Bronchial epithelial cell (primary cell): ENCODE measurements around the gene NUMA1. TPM values are rescaled to one million over a fixed set of nuclear protein-coding genes. Genes with fewer than 3 reads are reported as not detected.
A peak's percentile ranks its signal among the peaks of the same experiment; 100 is the strongest.

Source experiments
- DNase-seq: peaks from one replicate; pipeline ENCODE4 v3.0.0-alpha.2; 2010; ENCODE audit warnings: low read depth
- FAIRE-seq: peaks from 2 replicates; lab custom pipeline; 2011; peaks lifted over from hg19 to GRCh38; lab: Jason Lieb, UNC
- H3K27me3 ChIP-seq: 2 replicates; pipeline ENCODE4 v1.5.1; 2011; ENCODE audit warnings: low read length; ENCODE audit not compliant: control insufficient read depth, insufficient read depth
- H3K36me3 ChIP-seq: 2 replicates; pipeline ENCODE4 v1.5.1; 2011; ENCODE audit warnings: low read length; ENCODE audit not compliant: control insufficient read depth, insufficient read depth
- H3K4me3 ChIP-seq: 2 replicates; pipeline ENCODE4 v1.5.1; 2011; ENCODE audit warnings: mild to moderate bottlenecking, low read depth, low read length, control low read depth
- total RNA-seq: library from RNA; depleted of rRNA; stranded (reverse); fragments of >200 nt; gene quantifications from 2 replicates; pipeline ENCODE4 v1.2.1, GENCODE V29; 2014
- TF ChIP-seq, protein P1 (sequence below): IDR thresholded peaks from 2 replicates; pipeline ENCODE4 v1.5.1; 2011; ENCODE audit warnings: mild to moderate bottlenecking, moderate library complexity, low read length, control low read depth, inconsistent platforms; ENCODE audit not compliant: insufficient read depth, severe bottlenecking

Gene NUMA1
- total RNA-seq, 1 donor from 2014 or later = 52.7 TPM

- DNase-seq = no peak
- no peaks in the 10 kb centered on the region for H3K27me3 ChIP-seq
- peak overlapping the region; percentile 67 for H3K4me3 ChIP-seq
- TF ChIP-seq, protein P1, sequence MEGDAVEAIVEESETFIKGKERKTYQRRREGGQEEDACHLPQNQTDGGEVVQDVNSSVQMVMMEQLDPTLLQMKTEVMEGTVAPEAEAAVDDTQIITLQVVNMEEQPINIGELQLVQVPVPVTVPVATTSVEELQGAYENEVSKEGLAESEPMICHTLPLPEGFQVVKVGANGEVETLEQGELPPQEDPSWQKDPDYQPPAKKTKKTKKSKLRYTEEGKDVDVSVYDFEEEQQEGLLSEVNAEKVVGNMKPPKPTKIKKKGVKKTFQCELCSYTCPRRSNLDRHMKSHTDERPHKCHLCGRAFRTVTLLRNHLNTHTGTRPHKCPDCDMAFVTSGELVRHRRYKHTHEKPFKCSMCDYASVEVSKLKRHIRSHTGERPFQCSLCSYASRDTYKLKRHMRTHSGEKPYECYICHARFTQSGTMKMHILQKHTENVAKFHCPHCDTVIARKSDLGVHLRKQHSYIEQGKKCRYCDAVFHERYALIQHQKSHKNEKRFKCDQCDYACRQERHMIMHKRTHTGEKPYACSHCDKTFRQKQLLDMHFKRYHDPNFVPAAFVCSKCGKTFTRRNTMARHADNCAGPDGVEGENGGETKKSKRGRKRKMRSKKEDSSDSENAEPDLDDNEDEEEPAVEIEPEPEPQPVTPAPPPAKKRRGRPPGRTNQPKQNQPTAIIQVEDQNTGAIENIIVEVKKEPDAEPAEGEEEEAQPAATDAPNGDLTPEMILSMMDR = no peak
- peaks cover 2% of the 10 kb centered on the region for H3K36me3 ChIP-seq
- no peak for FAIRE-seq
Observed at GRCh38 chr11:72111300-72112142, 31.2 kb upstream of the NUMA1 start.

DNA sequence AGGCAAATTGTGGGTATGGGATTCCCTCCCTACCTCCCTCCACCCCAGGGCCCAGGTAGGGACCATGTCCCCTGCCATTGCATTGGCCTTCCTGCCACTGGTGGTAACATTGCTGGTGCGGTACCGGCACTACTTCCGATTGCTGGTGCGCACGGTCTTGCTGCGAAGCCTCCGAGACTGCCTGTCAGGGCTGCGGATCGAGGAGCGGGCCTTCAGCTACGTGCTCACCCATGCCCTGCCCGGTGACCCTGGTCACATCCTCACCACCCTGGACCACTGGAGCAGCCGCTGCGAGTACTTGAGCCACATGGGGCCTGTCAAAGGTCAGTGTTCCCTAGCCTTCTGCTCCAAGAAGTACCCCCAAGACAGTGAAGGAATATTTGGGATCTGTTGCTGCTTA, 25.5 kb upstream of the NUMA1 start, which contains the start of gene TOMT:
TOMT (plus strand) TSS at position 37 of the 400 bp plus-strand sequence; CDS start at position 65, 28 bp downstream.
- Histone ChIP-seq H3K27me3 (no peaks in the 10 kb centered on the region), H3K4me3 (no peak within 1 kb of the TSS), H3K36me3 (peaks cover 4% of the 10 kb centered on the region)
- TF ChIP-seq, protein P1 = no peak
- no peak for FAIRE-seq
- no peak for DNase-seq

GRCh38 chr11:72103754-72104167, 23.4 kb upstream of the NUMA1 start:
- FAIRE-seq = no peak
- TF ChIP-seq, protein P1 = no peak
- Histone ChIP-seq H3K4me3 (peak overlapping the region; percentile 26), H3K36me3 (peaks cover 13% of the 10 kb centered on the region), H3K27me3 (no peaks in the 10 kb centered on the region)
- DNase-seq = no peak

DNA sequence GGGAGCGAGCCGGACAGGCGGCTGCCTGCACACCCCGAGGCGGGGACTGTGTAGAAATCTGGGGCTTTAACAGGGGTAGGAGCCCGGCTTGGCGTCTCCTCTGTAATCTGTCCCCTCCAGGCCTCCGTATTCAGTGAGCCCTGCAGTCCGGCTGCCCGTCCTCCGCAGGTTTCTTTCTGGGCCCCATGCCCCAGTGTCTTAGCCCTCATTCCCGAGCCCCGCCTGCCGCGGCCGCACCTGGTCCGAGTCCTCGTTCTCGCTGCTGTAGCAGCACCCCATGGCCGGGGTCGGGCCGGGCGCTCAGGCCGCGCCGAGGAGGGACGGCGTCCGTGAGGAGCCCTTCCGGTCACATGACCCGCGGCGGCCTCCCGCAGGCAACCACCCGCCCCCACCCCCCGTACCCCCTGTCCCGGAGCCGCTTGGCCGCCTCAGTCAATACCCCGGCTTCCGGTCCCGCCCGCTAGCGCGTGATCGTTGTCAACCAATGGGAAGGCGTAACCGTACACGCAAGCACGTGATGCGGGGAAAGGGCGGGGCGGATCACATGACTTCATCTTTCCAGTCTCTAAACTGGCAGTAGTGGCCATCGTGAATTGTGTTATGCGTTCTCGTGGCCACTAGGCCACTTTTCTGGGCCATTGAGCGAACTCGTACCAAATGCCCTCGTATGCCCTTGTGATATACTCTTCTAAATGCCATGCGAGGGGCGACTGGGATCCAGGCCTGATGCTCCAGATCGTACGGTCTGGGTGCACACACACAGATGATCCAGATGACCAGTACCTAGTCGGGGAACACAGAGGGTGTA, 22.8 kb upstream of the NUMA1 start, which contains the start of gene LAMTOR1:
LAMTOR1 (minus strand) TSS at position 352 of the 808 bp plus-strand sequence; CDS start at position 279, 73 bp downstream.
- Histone ChIP-seq H3K4me3 (peak within 1 kb of the TSS; percentile 70), H3K36me3 (peaks cover 19% of the 10 kb centered on the region), H3K27me3 (no peaks in the 10 kb centered on the region)
- TF ChIP-seq, protein P1 = peak; percentile 53
- FAIRE-seq (no peak), DNase-seq (peak; percentile 95)

GRCh38 chr11:72102631-72102945, 22.2 kb upstream of the NUMA1 start:
- no peak for FAIRE-seq
- no peak for DNase-seq

More at GRCh38 chr11:72102631-72102945, 22.2 kb upstream of the NUMA1 start:
- Histone ChIP-seq H3K36me3 (peaks cover 25% of the 10 kb centered on the region), H3K4me3 (peak overlapping the region; percentile 70), H3K27me3 (no peaks in the 10 kb centered on the region)
- TF ChIP-seq, protein P1 = no peak
